ENCODE data around the gene FCGR1A.
"Not testable (repeated sequence)": the region's sequence is repeated elsewhere in the genome, so short reads cannot be mapped to it uniquely, and the experiment has no call there.

- TF ChIP-seq, protein P1, sequence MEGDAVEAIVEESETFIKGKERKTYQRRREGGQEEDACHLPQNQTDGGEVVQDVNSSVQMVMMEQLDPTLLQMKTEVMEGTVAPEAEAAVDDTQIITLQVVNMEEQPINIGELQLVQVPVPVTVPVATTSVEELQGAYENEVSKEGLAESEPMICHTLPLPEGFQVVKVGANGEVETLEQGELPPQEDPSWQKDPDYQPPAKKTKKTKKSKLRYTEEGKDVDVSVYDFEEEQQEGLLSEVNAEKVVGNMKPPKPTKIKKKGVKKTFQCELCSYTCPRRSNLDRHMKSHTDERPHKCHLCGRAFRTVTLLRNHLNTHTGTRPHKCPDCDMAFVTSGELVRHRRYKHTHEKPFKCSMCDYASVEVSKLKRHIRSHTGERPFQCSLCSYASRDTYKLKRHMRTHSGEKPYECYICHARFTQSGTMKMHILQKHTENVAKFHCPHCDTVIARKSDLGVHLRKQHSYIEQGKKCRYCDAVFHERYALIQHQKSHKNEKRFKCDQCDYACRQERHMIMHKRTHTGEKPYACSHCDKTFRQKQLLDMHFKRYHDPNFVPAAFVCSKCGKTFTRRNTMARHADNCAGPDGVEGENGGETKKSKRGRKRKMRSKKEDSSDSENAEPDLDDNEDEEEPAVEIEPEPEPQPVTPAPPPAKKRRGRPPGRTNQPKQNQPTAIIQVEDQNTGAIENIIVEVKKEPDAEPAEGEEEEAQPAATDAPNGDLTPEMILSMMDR (IDR thresholded peaks at IDR 0.05) = not testable (repeated sequence)
- TF ChIP-seq EZH2 (IDR thresholded peaks at IDR 0.05; ENCODE audit: borderline replicate concordance, insufficient read depth, low read depth, low read length, poor library complexity, severe bottlenecking) = not testable (repeated sequence)
Observed at GRCh38 chr1:149746463-149747356, 35.8 kb upstream of the FCGR1A start.

All from B cell (primary cell).